HG03342 (cell line): ENCODE results near the gene C12orf42.

ENCODE experiments used
- ATAC-seq: cut with Tn5 transposase; IDR thresholded peaks from one replicate; pipeline ENCODE4 v1.9.1; 2021; ENCODE audit warnings: mild to moderate bottlenecking, moderate library complexity; ENCODE audit not compliant: unreplicated experiment

Gene C12orf42

GRCh38 chr12:103495469-103496456 is at the start of gene C12orf42:
TSS of gene C12orf42 (minus strand) at chr12:103495968. CDS start at chr12:103478426, 17,542 bp downstream.
- peak; percentile 73 for ATAC-seq

- ATAC-seq = no peak
Observed at GRCh38 chr12:103542078-103542477, 46.3 kb upstream of the C12orf42 start.

DNA sequence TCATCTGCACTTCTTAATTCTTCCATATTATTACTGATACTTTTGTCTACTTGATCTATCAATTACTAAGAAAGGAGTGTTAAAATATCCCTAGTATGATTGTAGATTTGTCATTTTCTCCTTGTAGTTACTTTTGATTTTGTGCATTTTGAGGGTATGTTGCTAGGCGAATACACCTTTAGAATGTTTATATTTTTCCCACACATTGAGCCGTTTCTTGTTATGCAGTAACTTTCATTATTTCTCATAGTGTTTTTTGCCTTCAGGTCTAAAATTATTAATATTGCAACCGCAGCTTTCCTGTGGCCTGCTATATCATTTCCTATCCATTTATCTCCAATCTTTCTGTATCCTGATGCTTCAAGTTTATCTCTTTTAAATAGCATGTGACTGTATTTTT is 44.6 kb upstream of the C12orf42 start:
- ATAC-seq = no peak

- ATAC-seq = no peak
Observed at GRCh38 chr12:103538397-103538796, 42.6 kb upstream of the C12orf42 start.

- no peak for ATAC-seq
Observed at GRCh38 chr12:103530307-103531066, 34.7 kb upstream of the C12orf42 start.

GRCh38 chr12:103529306-103529705 is 33.5 kb upstream of the C12orf42 start:
- ATAC-seq = no peak

- ATAC-seq = no peak
Observed at GRCh38 chr12:103524238-103524875, 28.6 kb upstream of the C12orf42 start.

DNA sequence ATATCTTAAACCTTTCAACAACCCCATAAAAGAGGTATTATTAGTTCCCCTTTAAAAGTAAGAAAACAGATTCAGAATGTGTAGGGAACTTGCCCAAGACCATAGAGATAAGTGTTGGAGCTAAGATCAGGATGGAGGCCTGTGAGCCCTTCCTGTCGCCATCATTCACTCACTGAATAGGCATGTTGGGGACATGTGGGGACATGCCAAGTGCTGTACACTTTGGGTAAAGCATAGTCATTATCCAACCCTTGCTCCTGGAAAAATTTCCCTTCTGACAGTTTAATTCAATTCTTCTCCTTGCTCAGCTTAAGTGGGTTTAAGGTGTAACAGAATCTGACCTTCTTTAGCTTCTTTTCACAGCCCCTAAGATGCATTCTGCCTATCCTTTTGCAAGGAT is 28.0 kb upstream of the C12orf42 start:
- ATAC-seq = no peak

- no peak for ATAC-seq
Observed at GRCh38 chr12:103520686-103521215, 25.0 kb upstream of the C12orf42 start.

DNA sequence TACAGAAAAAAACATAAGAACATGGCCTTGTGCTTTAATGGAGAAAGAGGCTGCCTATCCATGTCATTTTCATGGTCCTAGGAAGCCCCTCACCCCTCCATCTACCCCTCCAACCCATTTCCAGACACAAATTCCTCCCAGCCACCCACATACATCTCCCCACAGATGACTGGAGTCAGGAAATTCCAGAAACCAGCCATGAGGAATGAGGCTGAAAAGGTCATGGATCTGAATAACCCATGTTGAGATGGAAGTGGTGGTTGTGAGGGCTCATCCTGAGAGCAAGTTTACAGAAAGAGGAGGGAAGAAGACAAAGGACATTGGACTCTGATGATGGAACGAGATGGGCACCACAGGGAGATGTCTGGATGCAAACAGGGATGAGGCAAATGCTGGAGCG is 23.9 kb upstream of the C12orf42 start:
- ATAC-seq = no peak

DNA sequence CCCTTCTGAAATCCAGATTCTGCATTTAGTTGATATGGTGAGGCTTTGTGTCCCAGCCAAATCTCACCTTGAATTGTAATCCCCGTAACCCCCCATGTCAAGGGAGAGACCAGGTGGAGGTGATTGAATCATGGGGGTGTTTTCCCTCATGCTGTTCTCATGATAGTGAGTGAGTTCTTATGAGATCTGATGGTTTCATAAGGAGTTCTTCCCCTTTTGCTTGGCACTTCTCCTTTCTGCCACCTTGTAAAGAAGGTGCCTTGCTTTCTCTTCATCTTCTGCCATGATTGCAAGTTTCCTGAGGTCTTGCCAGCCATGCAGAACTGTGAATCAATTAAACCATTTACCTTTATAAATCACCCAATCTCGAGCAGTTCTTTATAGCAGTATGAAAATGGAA is 23.1 kb upstream of the C12orf42 start:
- ATAC-seq = no peak

DNA sequence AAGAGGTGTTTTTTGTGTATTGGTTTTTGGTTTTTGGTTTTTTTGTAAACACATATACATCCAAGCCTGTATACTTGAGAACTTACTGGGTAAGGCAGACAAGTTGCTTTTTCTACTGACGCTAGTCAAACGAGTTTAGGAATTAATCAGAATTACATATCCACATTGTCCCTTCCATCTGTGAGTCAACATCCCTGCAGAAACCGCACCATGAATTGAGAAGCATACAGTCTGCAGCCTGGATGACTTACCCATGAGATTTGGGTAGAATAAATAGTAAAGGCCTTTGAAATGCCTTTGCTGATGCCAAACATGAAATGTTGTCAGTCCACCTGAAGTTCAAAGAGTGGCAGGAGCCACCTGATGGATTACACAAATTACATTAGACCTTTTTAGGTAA is 21.4 kb upstream of the C12orf42 start:
- ATAC-seq = no peak

DNA sequence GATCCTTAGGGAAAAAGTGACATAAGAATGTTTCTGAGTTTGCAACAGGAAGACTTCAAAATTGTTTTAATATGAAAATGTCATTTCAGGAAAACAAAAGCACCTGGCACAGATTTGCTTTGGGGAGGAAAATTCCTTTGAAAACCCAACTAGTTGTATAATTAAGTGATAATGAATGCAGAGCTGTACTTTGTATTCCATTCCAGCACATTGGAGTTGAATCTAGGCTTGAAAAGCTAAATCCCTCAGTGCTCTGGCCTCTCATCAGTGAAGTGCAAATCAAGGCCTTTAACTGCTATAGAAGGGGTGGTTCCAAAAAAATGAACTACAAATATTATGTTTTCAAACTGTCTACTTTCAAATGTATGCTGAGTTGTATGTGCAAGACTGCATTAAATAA is 19.6 kb upstream of the C12orf42 start:
- no peak for ATAC-seq

GRCh38 chr12:103513875-103514274 is 18.1 kb upstream of the C12orf42 start:
- ATAC-seq = no peak

- ATAC-seq = peak; percentile 94
Observed at GRCh38 chr12:103505371-103506236, 9.8 kb upstream of the C12orf42 start.

DNA sequence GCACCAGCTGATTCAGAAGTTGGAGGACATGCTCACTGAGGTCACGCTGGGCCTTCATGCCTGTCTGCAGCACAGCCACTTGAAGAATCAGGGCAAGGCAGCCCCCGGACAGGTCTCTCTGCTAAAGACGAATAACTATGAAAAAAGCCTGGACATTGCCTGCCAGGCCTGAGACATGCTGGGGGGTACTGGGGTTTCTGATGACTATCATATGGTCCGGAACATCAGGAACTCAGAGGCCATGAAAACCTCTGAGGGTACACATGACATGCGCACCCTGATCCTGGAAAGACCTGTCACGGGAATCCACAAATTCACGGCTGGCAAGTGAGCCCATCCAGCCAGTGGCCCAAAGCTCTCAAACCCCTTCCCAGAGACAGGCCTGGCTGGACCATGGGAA is 8.8 kb upstream of the C12orf42 start:
- ATAC-seq = no peak

DNA sequence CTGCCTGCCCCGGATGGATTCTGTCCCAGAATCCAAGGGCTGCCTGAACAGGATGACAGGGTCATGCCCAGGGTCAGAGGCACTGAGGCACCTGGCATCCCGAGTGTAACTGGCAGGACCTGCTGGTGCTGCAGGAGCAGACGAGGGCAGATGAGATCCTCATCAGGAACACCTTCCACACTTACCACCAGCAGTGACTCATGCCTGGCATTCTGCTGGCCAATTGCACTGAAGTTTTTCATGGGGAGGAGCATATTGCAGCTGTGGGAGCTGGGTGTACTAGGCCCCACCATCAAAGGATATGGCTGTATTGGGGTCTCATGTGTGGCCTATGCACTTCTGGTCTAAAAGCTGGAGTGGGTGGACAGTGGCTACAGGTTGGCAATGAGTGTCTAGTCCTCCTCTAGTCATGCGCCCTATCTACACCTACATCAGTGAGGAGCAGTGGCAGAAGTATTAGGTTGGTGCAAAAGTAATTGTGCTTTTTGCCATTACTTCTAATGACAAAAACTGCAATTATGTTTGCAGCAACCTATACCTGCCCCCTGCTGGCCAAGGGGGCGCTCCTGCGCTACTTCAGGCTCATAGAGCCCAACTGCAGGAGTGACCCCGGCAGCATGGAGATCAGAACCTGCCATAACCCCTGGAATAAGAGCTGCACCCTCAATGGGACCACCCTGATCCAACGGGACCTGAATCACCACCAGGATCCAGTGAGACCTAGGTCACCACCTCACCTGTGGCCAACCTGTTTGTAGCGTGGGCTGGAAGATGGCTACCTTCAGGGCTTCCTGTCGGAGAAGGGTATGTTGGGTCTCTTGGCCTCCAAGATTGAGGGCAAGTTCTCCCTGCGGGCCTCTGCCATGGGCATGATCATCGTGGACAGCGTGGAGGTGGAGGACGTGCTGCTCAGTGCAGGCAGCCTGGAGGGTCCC is 8.0 kb upstream of the C12orf42 start:
- no peak for ATAC-seq

- ATAC-seq = no peak
Observed at GRCh38 chr12:103501447-103501846, 5.7 kb upstream of the C12orf42 start.

DNA sequence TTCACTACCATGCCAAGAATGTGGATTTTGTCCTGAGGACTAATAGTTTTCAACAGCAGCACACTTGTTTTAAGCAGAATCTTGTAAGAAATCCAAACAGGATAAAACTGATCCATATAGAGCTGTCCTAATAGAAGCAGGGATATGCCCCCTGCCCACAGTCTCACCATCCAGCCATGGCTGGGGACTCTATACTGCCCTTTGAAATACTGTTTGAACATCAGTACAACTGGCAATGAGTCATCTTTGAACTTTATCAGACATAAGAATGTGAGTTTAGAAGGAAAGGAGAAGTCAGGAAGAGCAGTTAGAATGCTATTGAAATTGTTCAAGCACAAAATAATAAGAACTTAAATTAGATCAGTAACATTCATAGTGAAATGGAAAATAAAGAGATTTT is 3.8 kb upstream of the C12orf42 start:
- ATAC-seq = no peak
